Measurements from ENCODE around the gene CYB5R2.

DNA sequence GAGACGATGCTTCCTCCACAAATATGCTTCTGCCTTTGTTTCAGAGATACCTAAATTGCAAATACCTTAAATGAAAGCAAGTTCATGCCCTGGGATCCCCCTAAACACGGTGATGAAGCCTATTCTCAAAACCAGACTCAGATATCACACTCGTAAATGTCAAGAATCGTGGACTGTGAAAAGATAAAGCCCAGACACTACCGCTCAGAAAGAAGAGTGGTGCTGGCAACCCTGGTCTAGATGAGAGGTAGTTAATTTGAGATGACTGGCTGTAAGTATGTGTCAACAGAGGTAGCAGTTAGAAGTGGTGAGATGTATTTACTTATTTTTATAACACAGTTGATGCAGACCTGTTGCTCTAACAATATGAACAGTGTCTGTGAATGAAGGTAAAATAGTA is 30.4 kb upstream of the CYB5R2 start:
- TF ChIP-seq, protein P1, sequence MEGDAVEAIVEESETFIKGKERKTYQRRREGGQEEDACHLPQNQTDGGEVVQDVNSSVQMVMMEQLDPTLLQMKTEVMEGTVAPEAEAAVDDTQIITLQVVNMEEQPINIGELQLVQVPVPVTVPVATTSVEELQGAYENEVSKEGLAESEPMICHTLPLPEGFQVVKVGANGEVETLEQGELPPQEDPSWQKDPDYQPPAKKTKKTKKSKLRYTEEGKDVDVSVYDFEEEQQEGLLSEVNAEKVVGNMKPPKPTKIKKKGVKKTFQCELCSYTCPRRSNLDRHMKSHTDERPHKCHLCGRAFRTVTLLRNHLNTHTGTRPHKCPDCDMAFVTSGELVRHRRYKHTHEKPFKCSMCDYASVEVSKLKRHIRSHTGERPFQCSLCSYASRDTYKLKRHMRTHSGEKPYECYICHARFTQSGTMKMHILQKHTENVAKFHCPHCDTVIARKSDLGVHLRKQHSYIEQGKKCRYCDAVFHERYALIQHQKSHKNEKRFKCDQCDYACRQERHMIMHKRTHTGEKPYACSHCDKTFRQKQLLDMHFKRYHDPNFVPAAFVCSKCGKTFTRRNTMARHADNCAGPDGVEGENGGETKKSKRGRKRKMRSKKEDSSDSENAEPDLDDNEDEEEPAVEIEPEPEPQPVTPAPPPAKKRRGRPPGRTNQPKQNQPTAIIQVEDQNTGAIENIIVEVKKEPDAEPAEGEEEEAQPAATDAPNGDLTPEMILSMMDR (IDR thresholded peaks at IDR 0.05) = no peak
- TF ChIP-seq EZH2phosphoT487 (IDR thresholded peaks at IDR 0.05) (no peak), EZH2 (IDR thresholded peaks at IDR 0.05) (no peak)

Data from neural progenitor cell (in vitro differentiated cells).